ENCODE results near the gene ZNF789.

DNA sequence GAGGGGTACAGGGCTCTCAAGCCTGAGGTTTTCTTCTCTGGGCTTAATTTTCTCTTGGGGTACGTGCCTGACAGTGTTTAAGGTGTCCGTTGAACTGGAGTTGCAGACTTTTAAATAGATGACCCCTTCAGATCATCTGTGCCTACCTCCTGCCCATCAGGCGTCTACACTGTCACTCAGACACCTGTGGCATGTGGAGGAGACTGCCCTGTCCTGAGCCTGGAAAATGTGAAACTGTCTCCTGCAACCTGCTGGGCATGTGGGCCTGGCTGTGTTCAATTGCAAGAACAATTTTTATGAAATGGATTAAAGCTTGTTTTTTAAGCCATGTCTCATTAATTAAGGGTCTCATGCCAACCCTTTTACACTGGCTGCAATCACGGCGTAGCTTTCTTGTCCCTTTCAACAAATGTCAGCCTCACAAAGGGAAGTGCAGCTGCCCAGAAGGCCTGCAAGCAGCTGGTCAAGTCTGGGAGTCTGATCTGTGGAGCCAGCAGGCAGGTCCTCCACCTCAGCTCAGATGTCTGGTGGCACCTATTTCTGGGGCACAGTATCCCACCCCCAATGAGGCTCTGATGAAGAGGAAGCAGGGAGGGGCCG is 15.5 kb upstream of the ZNF789 start:
- no peak for TF ChIP-seq CTCF (conservative IDR thresholded peaks at IDR 0.05; ENCODE audit: low read depth in 2 of 2)
- no peak for TF ChIP-seq EZH2phosphoT487 (IDR thresholded peaks at IDR 0.05; ENCODE audit: unreplicated experiment)

Measured in GM23338 (cell line).